CD14-positive monocyte (primary cell): ENCODE measurements around the gene MS4A15. TPM values are rescaled to one million over a fixed set of nuclear protein-coding genes. Genes with fewer than 3 reads are reported as not detected.

ENCODE experiments used
- DNase-seq, 3 donors: peaks; one replicate each; pipeline ENCODE4 v3.0.0-alpha.2; 2011 to 2022
- H2AFZ ChIP-seq: 2 replicates; pipeline ENCODE4 v1.6.0; 2012; ENCODE audit warnings: mild to moderate bottlenecking, low read depth, low read length, inconsistent platforms; ENCODE audit not compliant: insufficient read depth, poor library complexity, severe bottlenecking
- H3K27ac ChIP-seq, 2 donors: 1 replicate in 1 of 2; 2 replicates in 1 of 2; pipeline ENCODE4 v1.5.1; 2012 to 2013; ENCODE audit warnings: low read length in 2 of 2, control low read depth in 1 of 2, inconsistent platforms in 1 of 2, low read depth in 1 of 2, mild to moderate bottlenecking in 1 of 2
- H3K27me3 ChIP-seq, 2 donors: one replicate each; pipeline versions ENCODE4 v1.6.0 to v1.6.1; 2011 to 2013; ENCODE audit warnings: low read length in 2 of 2; ENCODE audit not compliant: control insufficient read depth in 2 of 2, insufficient read depth in 2 of 2
- H3K36me3 ChIP-seq, 2 donors: replicated peaks in 1 of 2; 1 replicate in 1 of 2; 2 replicates in 1 of 2; pipeline versions ENCODE4 v1.5.1 to v1.6.1; 2012 to 2013; ENCODE audit warnings: low read length in 2 of 2, control low read depth in 1 of 2, inconsistent platforms in 1 of 2, mild to moderate bottlenecking in 1 of 2; ENCODE audit not compliant: insufficient read depth in 2 of 2, control insufficient read depth in 1 of 2
- H3K4me1 ChIP-seq, 2 donors: 1 replicate in 1 of 2; 2 replicates in 1 of 2; pipeline versions ENCODE4 v1.5.1 to v1.6.1; 2012 to 2013; ENCODE audit warnings: low read length in 2 of 2, control low read depth in 1 of 2, inconsistent platforms in 1 of 2, mild to moderate bottlenecking in 1 of 2, moderate library complexity in 1 of 2; ENCODE audit not compliant: insufficient read depth in 2 of 2, control insufficient read depth in 1 of 2
- H3K4me2 ChIP-seq: replicated peaks from 2 replicates; pipeline ENCODE3; 2012; ENCODE audit warnings: low read length, moderate library complexity, mild to moderate bottlenecking; ENCODE audit not compliant: poor library complexity, severe bottlenecking; ENCODE audit errors: extremely low read depth
- H3K4me3 ChIP-seq, 3 experiments: fragments of 200-600 bp in 1 of 3; sonication (generic) in 1 of 3; replicated peaks in 1 of 3; 1 replicate in 2 of 3; 2 replicates in 1 of 3; pipeline ENCODE4 v1.5.1; 2011 to 2013; ENCODE audit warnings: low read length in 3 of 3, mild to moderate bottlenecking in 3 of 3, control low read depth in 2 of 3, low read depth in 2 of 3, inconsistent platforms in 1 of 3, moderate library complexity in 1 of 3
- H3K79me2 ChIP-seq: 2 replicates; pipeline ENCODE4 v1.6.0; 2012; ENCODE audit warnings: mild to moderate bottlenecking, control low read depth, inconsistent platforms, low read length, moderate library complexity; ENCODE audit not compliant: insufficient read depth
- H3K9ac ChIP-seq: 2 replicates; pipeline ENCODE4 v1.6.0; 2017; ENCODE audit warnings: low read length, mild to moderate bottlenecking; ENCODE audit not compliant: insufficient read depth, poor library complexity, severe bottlenecking
- H3K9me3 ChIP-seq, 2 donors: replicated peaks in 1 of 2; 1 replicate in 1 of 2; 2 replicates in 1 of 2; pipeline versions ENCODE4 v1.5.1 to v1.6.1; 2012 to 2013; ENCODE audit warnings: low read length in 2 of 2, control low read depth in 1 of 2; ENCODE audit not compliant: control insufficient read depth in 1 of 2, insufficient read depth in 1 of 2
- H4K20me1 ChIP-seq: 2 replicates; pipeline ENCODE4 v1.6.0; 2012; ENCODE audit warnings: mild to moderate bottlenecking, low read length, control low read depth, moderate library complexity; ENCODE audit not compliant: insufficient read depth
- H3K27ac Mint-ChIP-seq, 7 donors: one replicate each; pipeline ENCODE4 v1.8.0; 2020; ENCODE audit warnings: mild to moderate bottlenecking in 7 of 7, mixed read lengths in 7 of 7, moderate library complexity in 6 of 7, inconsistent platforms in 2 of 7
- H3K27me3 Mint-ChIP-seq, 3 donors: one replicate each; pipeline ENCODE4 v1.8.0; 2021 to 2022; ENCODE audit warnings: low read depth in 3 of 3, mild to moderate bottlenecking in 3 of 3, mixed read lengths in 3 of 3, moderate library complexity in 3 of 3, inconsistent platforms in 1 of 3
- H3K36me3 Mint-ChIP-seq, 2 donors: one replicate each; pipeline ENCODE4 v1.8.0; 2020; ENCODE audit warnings: mixed read lengths in 2 of 2, inconsistent platforms in 1 of 2, mild to moderate bottlenecking in 1 of 2
- H3K4me1 Mint-ChIP-seq: one replicate; pipeline ENCODE4 v1.8.0; 2020; ENCODE audit warnings: mild to moderate bottlenecking, mixed read lengths
- H3K4me3 Mint-ChIP-seq, 2 donors: one replicate each; pipeline ENCODE4 v1.8.0; 2020; ENCODE audit warnings: mild to moderate bottlenecking in 2 of 2, mixed read lengths in 2 of 2, moderate library complexity in 1 of 2
- H3K9me3 Mint-ChIP-seq, 7 donors: one replicate each; pipeline ENCODE4 v1.8.0; 2020 to 2022; ENCODE audit warnings: mixed read lengths in 7 of 7, mild to moderate bottlenecking in 6 of 7, moderate library complexity in 6 of 7, inconsistent platforms in 2 of 7
- CTCF ChIP-seq: fragments of 200-600 bp; IDR thresholded peaks from one replicate; pipeline ENCODE4 v1.8.0; 2022; ENCODE audit warnings: antibody characterized with exemption, mild to moderate bottlenecking
- WGBS: methylation state at CpG from one replicate; pipeline ENCODE4 v1.1.5; 2013; ENCODE audit warnings: missing lambda C conversion rate; ENCODE audit not compliant: insufficient coverage; 5-methylcytosine and 5-hydroxymethylcytosine counted together
- intact Hi-C, 2 donors: fragments of 100-400 bp; cut with micrococcal nuclease; formaldehyde crosslinking; loops; one replicate each; pipeline versions ENCODE4 v1.15.0 to v1.15.1; 2023
- polyA plus RNA-seq, 3 donors: library from polyadenylated mRNA; depleted of rRNA in 1 of 3; unstranded in 2 of 3; stranded (reverse) in 1 of 3; fragments of 300-500 nt in 2 of 3; fragments of >200 nt in 1 of 3; fragmentation: Illumina TruSeq in 2 of 3; gene quantifications; 1 replicate in 2 of 3; 2 replicates in 1 of 3; pipeline ENCODE4 v1.2.3, GENCODE V29; 2012 to 2021

MS4A15 gene
- polyA plus RNA-seq, 3 donors, result not detected

DNA sequence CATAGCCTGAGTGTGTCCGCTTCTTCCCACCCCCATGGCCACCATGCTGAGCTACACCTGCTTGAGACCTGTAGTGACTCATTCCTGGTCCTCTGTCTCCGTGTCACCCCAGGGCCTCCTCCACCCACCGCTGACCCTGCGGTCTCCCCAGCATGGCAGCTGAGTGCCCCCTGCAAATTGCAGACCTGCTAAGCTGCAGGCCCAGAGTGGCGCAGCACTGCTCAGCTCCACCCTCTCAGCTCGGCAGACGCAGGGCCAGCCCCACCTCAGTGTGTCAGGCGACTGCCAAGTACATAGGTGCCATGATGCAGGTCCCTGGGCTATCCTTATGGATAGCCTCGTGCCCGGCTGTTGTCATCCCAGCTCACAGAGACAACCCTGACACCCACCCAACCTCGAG lies 13.1 kb downstream of the MS4A15 start:
- Histone ChIP-seq H3K4me3 (no peak overlapping the region), H3K9ac (no peak overlapping the region), H3K4me1 (no peaks in the 10 kb centered on the region), H3K9me3 (no peaks in the 10 kb centered on the region), H3K4me2 (no peak overlapping the region), H3K27me3 (no peaks in the 10 kb centered on the region), H4K20me1 (no peaks in the 10 kb centered on the region), H3K27ac (no peak overlapping the region), H2AFZ (no peak overlapping the region), H3K79me2 (no peaks in the 10 kb centered on the region), H3K36me3 (no peaks in the 10 kb centered on the region)
- Mint-ChIP-seq H3K27me3 (peaks cover 1 to 21% (median 10%) of the 10 kb centered on the region in 3 donors), H3K9me3 (peaks cover 0 to 5% (median 0%) of the 10 kb centered on the region in 7 donors), H3K27ac (peak overlapping the region in 1 of 7 donors; percentile 60), H3K4me1 (no peaks in the 10 kb centered on the region), H3K4me3 (no peak overlapping the region), H3K36me3 (no peaks in the 10 kb centered on the region)
- intact Hi-C loops, result no loop called here
- DNase-seq, result no peak
- TF ChIP-seq CTCF, result no peak
- 88% methylated on average over 11 of the region's 11 CpGs for WGBS

GRCh38 chr11:60771146-60771545 lies 14.5 kb downstream of the MS4A15 start:
- Histone ChIP-seq H3K9me3 (no peaks in the 10 kb centered on the region), H4K20me1 (no peaks in the 10 kb centered on the region), H3K27ac (no peak overlapping the region), H3K9ac (no peak overlapping the region), H3K36me3 (no peaks in the 10 kb centered on the region), H3K4me1 (no peaks in the 10 kb centered on the region), H3K79me2 (no peaks in the 10 kb centered on the region), H3K4me2 (no peak overlapping the region), H2AFZ (no peak overlapping the region), H3K27me3 (no peaks in the 10 kb centered on the region), H3K4me3 (no peak overlapping the region)
- WGBS, result 96% methylated on average over 3 of the region's 4 CpGs
- peaks cover 5% of the 10 kb centered on the region for H3K4me1 Mint-ChIP-seq
- no peak overlapping the region for H3K4me3 Mint-ChIP-seq
- H3K9me3 Mint-ChIP-seq, result peaks cover 0 to 7% (median 0%) of the 10 kb centered on the region in 7 donors
- intact Hi-C loops, result no loop called here
- peaks cover 1 to 26% (median 11%) of the 10 kb centered on the region in 3 donors for H3K27me3 Mint-ChIP-seq
- no peak for DNase-seq
- no peaks in the 10 kb centered on the region for H3K36me3 Mint-ChIP-seq
- peak overlapping the region in 1 of 7 donors; percentile 34 for H3K27ac Mint-ChIP-seq
- TF ChIP-seq CTCF, result no peak
